Measurements from ENCODE around the gene GLIS1.

DNA sequence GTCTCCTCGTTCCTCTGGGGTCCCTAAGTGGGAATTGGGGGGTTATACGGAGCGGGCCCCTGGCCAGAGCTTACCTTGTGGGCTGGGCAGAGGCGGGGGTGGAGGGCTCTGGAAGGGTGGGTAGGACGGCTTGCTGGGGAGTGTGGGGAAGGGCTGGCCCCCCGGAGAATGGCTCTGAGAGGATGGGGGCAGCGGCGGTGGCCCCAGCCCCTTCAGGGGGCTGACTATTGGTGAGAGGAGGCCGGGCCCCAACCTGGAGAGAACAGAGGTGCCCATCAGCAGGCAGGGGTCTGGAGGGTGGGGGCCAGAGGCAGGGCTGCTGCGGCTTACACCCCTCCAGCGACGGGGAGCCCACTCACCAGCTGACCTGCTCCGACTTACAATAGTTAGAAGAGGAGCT, 229.2 kb downstream of the GLIS1 start:
- no peak for TF ChIP-seq EZH2 (IDR thresholded peaks at IDR 0.05; ENCODE audit: borderline replicate concordance, low read length)
- TF ChIP-seq, protein P1, sequence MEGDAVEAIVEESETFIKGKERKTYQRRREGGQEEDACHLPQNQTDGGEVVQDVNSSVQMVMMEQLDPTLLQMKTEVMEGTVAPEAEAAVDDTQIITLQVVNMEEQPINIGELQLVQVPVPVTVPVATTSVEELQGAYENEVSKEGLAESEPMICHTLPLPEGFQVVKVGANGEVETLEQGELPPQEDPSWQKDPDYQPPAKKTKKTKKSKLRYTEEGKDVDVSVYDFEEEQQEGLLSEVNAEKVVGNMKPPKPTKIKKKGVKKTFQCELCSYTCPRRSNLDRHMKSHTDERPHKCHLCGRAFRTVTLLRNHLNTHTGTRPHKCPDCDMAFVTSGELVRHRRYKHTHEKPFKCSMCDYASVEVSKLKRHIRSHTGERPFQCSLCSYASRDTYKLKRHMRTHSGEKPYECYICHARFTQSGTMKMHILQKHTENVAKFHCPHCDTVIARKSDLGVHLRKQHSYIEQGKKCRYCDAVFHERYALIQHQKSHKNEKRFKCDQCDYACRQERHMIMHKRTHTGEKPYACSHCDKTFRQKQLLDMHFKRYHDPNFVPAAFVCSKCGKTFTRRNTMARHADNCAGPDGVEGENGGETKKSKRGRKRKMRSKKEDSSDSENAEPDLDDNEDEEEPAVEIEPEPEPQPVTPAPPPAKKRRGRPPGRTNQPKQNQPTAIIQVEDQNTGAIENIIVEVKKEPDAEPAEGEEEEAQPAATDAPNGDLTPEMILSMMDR (conservative IDR thresholded peaks at IDR 0.05 in 1 of 2, IDR thresholded peaks at IDR 0.05 in 1 of 2; ENCODE audit: extremely low read depth in 1 of 2, insufficient read depth in 1 of 2, low read depth in 1 of 2, low read length in 2 of 2): no peak

Measured in mammary epithelial cell (primary cell).